HK-2 (cell line): Measurements from ENCODE around the gene KIF25.

Experiments
- DNase-seq: peaks from one replicate; pipeline ENCODE4 v3.0.0-alpha.2; 2018; ENCODE audit not compliant: unreplicated experiment

The KIF25 gene

DNA sequence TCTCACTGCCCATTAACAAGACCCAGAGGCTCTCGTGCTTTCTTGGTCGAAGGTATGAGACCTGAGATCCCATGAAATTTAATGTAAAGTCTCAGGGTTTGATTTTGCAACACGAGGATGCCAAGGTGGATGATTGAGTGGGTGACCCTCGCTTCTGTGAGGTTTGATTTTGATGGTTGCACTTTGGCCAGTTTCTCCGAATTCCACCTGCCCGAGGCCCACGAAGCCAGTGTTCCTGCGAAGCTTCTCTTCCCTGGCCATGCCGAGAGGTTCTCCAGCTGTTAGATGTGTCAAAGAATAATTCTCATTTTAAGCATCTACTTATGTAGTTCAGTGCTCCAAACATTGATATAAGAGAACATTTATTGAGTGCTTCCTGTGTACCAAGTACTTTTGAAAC lies at the start of gene KIF25:
TSS of gene KIF25 (plus strand) at position 30 of the 400 bp plus-strand sequence. CDS start 31,915 bp downstream, outside the sequence.
- DNase-seq, result no peak

- DNase-seq, result no peak
Observed at GRCh38 chr6:167947716-167948115, 49.8 kb upstream of the KIF25 start.

GRCh38 chr6:167948716-167949115 lies 48.8 kb upstream of the KIF25 start:
- no peak for DNase-seq

GRCh38 chr6:167949121-167949684 lies 48.3 kb upstream of the KIF25 start:
- DNase-seq, result no peak

DNA sequence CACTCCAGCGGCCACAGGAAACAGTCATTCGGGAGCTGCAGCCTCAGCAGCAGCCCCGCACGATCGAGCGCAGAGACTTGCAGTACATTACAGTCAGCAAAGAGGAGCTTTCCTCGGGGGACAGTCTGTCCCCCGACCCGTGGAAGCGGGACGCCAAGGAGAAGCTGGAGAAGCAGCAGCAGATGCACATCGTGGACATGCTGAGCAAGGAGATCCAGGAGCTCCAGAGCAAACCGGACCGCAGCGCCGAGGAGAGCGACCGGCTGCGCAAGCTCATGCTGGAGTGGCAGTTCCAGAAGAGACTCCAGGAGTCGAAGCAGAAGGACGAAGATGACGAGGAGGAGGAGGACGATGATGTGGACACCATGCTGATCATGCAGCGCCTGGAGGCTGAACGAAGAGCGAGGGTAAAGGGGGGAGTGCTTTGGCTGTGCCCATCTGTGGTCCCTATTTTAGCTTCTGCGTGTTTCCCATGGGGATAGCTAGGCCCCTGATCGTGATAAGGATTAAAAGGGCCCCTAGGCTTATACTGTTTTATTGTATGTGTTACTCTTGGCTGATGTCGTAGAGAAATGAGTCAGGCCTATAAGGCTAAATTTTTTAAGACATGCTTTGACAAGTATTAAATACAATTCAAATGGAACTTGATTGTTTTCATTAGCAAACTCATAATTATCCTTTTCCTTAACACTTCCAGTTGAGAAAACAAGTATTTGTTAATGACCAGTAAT lies 45.5 kb upstream of the KIF25 start:
- DNase-seq, result no peak

DNA sequence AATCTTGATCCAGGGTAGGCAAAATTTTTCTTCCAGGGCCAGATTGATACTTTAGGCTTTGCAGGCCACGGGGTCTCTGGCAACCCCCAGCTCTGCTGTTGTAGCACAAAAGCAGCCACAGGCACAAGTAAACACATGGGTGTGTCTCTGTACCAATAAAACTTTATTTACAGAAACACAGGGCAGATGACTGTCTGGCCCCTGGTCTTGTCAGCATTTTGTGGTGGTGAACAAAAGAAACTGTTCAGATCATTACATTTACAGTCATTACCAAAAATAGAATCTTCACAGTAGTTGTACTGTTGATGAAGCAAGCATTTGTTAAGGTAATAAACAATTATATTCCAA lies 45.0 kb upstream of the KIF25 start:
- DNase-seq, result no peak

DNA sequence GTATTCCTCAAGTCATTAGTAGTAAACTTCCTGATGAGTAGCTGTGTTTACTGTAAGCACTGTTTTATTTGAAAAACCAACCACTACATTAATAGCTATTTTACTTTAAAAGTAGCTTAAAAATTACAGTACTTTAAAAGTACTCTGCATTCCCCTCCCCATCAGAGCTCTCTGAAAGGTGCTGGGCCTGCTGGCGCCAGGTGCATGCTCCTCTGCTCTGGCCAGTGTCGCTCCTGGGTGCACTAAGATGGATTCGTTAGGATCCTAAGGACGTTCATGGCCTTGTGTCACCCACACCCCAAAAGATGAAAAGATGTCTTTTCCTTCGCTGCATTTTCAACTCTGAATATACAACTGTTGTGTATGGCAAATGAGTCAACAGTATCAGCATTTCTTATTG lies 43.9 kb upstream of the KIF25 start:
- DNase-seq, result no peak

GRCh38 chr6:167954151-167954550 lies 43.3 kb upstream of the KIF25 start:
- DNase-seq, result no peak

DNA sequence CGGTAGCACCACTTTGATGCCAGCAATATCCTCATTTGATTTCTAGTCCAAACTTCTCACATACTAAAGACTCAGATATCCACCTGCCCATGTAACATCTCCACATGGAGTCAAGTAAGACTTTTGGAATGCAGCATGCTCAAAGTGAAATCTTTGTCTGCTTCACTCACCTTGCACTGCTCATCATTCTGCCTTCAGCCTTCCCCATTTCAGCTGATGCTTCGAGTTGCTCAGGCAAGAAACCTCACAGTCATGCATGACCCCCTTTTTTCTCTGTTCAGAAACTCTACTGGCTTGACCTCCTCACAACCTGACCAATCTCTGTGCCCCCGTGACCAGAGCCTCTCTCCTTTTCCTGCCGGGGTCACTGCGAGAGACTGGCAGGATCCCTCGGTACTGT lies 41.0 kb upstream of the KIF25 start:
- DNase-seq, result no peak

- DNase-seq, result peak; percentile 17
Observed at GRCh38 chr6:167956983-167957492, 40.4 kb upstream of the KIF25 start.

- no peak for DNase-seq
Observed at GRCh38 chr6:167957626-167958025, 39.8 kb upstream of the KIF25 start.

DNA sequence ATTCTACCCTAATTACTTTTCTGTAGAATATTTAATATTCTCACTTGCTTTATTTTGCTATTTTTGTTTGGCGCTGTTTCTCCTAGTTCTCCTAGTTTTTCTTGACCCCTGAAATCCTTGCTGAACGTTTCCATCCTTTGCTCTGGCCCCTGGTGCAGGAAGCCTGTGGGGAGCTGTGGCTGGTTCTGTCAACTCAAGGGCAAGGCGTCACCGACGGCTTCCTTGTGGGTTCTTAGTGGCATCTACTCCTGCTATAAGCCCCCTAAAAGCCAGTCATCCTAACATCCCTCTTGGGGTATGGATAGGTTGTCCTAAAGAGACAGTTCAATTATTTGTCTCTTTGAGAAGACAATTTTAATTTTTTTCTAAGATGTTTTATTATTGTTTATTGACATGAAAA lies 36.9 kb upstream of the KIF25 start:
- no peak for DNase-seq

GRCh38 chr6:167962711-167963110 lies 34.8 kb upstream of the KIF25 start:
- DNase-seq, result no peak

GRCh38 chr6:167963589-167964057 lies 33.8 kb upstream of the KIF25 start:
- no peak for DNase-seq

DNA sequence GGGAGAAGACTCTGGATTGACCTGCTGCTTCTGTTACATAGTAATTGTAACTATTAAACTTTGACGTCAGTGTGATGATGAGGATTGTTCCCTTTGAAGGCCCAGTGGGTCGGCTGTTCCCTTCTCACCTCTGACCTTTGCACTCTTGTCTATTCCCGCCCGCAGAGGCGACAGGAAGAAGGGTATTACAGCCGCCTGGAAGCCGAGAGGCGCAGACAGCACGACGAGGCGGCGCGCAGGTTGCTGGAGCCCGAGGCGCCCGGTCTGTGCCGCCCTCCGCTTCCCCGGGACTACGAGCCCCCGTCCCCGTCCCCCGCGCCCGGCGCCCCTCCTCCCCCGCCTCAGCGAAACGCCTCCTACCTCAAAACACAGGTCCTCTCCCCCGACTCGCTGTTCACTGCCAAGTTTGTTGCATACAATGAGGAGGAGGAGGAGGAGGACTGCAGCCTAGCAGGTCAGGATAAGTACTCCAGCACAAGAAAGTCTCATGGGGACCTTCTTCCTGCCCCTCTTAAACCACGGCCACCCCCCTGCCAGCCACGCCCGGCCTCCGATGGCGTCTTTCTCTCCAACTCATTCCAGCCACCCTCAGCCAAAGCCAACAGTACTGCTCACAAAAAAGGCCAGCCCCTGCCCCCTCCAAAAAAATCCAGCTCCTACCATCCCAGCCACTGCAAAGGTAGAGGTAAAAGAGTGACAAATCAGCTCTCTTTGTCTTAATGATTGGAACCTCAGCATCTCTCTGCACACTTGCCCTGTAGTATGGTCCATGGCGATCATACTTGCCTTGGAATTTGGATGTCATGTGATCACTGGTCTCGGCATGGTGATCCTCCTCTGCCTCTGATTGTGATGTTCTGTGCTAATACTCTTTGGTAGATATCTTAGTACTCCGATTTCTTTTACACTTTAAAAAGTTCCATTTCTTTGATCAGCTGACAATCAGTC lies 31.6 kb upstream of the KIF25 start:
- DNase-seq, result no peak

GRCh38 chr6:167966540-167966905 lies 30.9 kb upstream of the KIF25 start:
- no peak for DNase-seq

- peak; percentile 25 for DNase-seq
Observed at GRCh38 chr6:167968091-167968490, 29.4 kb upstream of the KIF25 start.

- no peak for DNase-seq
Observed at GRCh38 chr6:167970230-167970629, 27.2 kb upstream of the KIF25 start.

GRCh38 chr6:167972193-167972592 lies 25.3 kb upstream of the KIF25 start:
- DNase-seq, result no peak

GRCh38 chr6:167973148-167973885 lies 24.2 kb upstream of the KIF25 start:
- no peak for DNase-seq

DNA sequence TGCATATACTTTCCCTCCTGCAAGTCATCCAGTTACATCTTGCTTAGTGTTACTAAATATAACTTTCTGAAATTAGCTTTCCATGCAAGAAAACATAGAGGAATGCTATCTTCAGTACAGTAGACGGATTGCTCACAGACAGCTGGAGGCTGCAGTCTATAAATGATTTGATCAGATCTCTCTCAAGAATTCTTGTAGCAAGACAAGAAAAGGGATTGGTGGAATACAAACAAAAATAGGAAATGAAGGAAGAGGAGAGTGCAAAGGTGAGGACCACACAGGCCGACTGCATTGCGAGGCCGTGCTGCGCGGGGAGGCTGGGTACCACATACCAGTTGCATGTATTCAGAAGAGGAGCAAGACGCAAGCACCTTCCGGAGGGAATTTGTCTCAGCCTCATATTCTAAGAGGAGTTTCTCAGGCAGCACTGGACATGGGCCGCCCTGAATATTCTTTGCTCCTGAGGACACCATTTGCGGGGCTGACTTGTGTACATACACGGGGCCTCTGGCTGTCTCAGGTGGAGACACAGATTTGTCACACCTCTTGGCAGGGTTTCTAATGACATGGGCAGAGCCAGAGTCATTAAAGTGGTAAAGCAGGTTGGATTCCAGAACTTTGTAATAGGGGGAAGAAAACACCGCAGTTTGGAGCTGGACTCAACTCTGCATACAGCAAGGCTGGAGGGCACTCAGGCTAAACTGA lies 22.7 kb upstream of the KIF25 start:
- DNase-seq, result no peak
